Kasumi-1 (cell line): ENCODE data around the gene CHST8.
"Not testable (repeated sequence)": the region's sequence is repeated elsewhere in the genome, so short reads cannot be mapped to it uniquely, and the experiment has no call there.

Source experiments
- DNase-seq, 2 experiments: peaks; one replicate each; lab custom pipeline; 2025; lab: John Stamatoyannopoulos, UW

The CHST8 gene

DNA sequence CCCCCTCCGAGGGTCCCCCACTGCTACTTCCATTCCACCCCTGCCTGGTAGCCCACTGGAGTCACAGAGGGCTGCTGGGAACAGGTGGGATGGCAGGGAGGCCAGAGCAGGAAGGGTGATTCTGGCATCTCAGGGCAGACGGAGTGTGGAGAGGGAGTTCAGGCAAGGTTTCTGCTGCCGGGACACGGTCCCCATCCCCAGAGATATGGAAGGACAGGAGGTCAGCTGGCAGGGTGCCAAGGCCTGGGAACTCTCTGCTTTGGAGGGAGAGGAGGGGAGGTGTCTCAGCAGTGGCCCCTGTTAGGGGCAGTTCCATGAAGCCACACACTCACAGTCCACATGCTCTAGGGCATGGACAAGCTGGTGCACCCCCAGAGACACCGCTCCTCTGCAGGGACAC, 68.1 kb downstream of the CHST8 start:
- no peak for DNase-seq

DNA sequence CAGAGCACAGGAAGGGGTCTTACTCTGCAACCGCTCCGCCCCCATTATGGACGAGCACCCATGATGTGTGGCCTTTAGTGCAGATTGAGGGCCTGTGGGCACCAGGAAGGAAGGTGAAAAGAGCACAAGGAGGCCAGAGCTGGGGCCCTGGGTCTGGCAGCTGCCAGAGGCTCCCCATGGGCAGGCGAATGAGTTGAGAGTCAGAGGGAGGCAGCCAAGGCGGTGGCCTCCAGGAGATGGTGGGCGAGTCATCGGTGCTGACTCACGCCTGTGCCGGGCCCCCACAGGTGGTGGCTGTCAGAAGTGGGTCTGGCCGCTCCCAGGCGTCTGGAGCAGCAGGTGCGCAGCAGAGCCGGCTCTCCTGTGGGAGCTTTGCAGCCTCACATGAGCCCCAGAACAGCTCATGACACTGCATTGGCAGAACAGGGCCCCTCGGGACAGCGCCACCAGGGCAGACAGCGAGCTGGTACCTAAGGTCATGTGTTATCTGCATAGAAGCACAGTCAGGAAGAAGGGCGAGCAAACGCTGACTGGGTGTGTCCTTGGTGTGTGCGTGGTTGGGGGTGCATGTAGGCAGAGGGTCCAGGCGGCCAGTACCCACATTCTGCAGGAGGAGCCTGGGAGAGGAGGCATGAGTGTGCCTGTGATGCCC, 68.8 kb downstream of the CHST8 start:
- DNase-seq: no peak

DNA sequence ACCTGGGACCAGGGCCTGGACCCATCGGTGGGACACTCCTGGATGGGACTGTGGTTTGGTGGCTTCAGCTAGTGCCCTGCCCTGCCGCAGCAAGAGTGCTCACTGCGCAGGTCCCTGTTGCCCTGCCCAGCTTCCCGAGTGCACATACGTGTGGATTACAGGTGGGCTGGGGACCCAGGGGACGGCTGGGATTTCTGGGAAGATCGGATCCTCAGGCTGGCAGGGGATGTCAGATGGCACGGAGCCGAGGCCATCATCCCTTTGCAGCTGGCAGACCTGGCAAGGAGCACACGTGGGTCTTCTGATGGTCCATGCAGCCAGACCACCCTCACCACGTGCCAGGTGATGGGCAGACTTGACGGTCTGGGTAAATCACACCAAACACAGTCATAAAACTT, 69.3 kb downstream of the CHST8 start:
- DNase-seq: no peak

DNA sequence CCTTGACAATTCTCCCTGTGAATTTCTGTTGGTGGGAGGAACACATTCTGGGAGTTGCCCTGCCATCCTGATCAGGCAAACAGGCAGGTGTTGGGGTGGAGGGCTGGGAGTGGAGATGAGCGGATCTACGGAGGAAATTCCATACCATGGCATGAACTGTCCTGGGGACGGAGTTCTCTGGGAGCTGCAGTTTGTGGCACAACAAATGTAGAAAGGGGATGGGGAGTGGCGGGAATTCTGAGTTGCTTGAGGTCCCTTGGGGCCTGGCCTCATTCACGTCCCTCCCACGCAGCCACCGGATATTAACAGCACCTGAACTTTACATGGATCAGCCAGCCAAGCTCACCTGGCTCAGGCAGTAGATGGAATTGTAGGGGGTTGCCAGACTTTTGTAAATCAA, 70.0 kb downstream of the CHST8 start:
- DNase-seq: no peak

DNA sequence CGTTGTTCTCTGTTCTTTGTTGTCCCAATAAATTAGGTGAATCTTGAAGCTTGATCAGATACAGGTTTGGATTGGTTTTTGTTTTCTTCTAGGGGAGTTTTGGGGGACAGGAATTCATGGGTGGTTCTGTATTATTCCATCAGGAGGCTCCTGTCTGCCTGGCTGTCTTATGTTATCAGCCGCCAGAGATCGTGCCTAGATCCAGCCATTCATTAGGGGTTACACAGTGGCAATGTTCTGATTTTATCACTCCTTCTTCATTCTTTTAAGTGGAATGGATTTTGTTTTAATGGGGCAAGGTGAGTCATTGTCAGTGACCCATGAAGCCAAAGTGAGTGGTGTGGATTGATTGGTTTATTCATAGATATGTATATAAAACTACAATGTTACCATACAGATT, 71.9 kb downstream of the CHST8 start:
- DNase-seq: no peak

DNA sequence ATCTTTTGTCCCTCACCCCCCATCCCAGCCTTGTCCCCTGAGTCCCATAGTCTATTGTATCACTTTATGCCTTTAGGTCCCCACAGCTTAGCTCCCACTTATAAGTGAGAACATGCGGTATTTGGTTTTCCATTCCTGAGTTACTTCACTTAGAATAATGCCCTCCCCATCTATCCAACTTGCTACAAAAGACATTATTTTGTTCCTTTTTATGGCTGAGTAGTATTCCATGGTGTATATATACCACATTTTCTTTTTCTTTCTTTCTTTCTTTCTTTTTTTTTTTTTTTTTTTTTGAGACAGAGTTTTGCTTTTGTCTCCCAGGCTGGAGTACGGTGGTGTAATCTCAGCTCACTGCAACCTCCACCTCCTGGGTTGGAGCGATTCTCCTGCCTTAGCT, 73.8 kb downstream of the CHST8 start:
- not testable (repeated sequence) for DNase-seq

DNA sequence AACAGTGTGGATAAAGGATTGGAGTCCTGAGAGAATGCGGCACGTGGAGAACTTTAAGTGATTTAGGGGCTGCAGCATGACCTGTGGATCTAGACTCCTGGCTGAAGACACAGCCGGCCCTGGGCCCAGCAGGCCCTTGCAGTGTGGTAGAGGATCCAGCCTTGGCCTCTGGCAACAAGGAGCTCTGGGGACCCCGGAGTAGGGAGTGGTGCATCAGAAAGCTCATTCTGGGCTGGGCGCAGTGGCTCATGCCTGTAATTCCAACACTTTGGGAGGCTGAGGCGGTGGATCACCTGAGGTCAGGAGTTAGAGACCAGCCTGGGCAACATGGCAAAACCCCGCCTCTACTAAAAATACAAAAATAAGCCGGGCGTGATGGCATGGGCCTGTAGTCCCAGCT, 76.0 kb downstream of the CHST8 start:
- no peak for DNase-seq

DNA sequence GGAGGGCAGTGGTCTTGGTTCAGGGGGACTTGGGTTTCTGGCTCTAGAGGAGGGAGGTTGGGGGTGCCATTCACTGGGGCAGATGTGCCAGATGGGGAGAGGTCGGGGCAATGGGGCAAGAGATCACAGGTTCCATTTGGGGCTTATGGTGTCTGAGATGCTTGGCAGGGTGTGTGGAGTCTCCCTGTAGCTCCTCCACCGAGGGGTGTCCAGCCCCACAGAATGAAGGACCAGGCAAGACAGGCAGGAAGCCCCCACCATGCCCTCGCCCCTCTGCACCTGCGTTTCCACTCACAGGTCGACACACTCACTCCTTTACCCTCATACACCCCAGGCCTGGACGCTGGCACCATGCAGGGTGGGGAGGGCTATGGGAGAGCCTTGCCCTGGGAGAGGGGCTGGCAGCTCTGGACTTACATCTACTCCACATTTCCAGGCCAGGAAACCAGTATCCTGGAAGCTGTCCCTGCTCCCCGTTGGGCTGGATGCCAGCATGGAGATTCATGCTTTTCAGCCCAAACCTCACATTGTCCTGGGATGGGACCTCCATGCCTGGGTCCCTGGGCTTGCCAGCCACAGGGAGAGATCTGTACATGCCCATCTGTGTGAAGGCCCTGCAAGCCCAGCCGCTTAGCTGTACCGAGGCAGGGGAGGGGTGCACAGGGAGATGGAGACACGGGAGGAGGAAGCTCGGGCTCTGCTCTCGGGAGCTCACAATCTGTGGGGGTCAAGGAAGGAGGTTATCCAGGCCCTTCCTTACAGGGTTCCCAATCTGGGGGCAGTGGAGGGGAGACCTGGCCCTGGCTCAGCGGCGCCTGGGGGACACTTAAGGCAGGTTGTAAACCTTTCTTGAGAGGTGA, 77.1 kb downstream of the CHST8 start:
- no peak for DNase-seq

DNA sequence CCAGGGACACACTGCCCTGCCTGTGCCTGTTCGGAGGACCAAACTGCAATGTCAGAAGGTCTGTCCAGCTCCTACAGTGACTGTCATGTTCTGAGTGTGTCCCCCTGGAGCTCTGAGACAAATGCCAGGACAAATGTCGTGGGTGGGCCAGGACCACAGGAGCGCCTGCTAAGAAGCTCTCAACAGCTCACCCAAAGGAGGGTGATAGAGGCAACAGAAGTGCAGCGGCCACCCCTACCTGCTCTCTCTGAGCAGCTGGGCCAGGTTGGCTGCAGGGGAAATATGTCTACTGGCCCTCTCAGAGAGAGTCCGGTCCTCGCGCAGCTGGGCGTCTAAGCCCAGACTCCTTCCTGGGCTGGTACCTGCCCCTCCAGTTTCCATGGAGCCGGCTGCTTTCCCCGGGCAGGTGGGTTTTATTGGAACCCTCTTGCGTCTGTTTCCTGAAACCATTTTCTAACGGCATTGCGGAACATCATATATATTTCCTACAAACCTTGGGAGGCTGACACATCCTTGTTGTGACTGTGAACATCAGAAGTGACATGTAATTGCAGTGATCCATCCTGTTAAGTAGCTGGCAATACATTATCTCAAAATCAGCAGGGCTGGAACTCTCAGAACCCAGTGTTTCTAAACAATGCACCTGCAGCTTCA, 78.1 kb downstream of the CHST8 start:
- no peak for DNase-seq

DNA sequence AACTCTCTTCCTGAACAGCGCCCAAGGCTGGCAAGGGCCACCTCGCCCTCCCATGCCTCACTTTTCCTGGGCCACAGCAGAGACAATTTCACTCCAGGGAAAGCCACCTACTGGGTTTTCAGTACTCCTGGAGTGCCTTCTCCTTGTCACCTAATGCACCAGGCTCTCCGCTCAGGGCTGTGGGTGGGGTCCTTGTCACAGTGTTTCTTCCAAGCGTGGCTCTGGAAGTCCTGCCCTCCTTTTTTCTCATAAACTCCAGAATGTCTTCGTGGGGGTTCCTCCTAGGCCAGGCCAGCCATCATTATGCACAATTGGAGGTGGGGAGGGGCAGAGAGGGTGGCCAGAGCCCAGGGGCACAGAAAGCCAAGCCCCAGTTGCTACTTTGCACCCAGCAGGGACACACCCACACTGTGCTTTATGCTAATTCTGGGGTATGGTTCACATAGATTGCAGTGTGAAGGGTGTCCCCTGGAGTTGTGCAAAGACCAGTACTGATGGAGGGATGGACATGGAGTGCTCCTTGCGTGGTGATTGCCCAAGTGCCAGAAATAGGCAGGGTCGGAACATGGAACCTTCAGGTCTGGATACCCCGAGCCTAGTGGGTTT, 78.8 kb downstream of the CHST8 start:
- no peak for DNase-seq

DNA sequence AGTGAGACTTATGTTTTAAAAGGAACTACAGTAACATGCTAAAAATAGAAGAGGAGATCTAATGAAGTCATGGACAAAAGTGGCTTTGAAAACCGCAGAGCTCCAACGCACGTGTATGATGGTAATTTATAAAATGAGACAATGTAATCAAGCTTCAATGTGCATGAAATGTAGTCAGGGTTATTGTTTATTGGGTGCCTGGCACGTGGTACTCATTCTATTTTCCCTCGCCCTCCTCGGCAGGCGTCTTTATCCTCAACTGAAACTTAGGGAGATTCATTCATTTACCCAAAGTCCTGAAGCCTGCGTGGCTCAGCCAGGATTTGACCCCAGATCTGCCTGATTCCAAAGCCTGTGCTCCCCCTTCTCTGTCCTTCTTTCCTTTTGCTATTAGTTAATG, 79.8 kb downstream of the CHST8 start:
- no peak for DNase-seq

DNA sequence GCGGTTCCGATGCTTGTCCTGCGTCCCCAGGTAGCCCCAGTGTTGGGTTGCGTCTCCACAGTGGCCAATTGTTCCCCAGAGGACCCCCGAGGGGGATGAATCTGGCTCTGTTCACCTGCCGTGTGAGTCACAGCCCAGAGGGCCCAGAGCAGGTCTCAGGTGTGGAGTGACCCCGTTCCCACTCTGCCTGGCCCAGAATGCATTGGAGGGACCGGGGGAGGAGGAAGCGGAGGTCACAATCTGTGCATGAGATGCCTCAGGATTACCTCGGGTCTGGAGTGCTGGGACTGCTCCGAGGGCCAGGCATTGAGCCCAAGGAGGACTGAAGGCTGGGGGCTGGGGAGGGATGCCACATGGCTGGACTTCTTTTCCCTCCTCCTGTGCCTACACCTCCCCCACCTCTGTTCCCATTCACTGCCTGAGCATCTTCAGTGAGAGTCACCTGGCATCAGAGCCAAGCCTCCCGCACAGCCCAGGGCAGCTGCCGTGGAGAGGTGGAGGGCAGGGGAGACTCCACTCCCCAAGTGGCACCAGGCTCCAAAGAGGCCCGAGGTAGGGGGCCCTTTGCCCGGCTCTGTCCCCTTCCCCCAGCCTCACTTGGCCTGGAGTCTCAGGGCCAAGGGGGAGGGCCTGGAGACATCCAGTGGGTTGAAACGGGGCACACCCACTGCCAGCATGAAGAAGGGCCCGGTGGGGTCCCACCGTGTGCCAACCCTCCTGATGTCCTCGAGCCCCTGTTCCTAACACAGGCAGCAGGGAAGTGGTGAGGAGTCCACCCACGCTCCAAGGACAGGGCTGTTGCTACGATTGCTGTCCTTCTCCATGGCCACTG, 81.1 kb downstream of the CHST8 start:
- DNase-seq: no peak

DNA sequence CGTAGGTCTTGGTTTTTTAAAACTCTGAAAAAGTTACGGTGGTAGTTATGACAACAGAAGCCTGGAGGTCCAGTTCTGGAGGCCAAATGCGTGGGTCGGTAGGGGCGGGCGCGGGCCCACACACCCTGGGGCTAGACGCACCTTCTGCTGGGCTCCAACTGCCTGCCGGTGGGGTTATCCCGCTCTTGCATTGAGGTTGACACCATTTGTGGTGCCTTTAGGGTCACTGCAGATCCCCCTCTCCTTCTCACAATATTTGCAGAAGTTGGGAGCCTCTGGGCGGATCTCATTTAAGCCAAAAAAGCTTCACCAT, 81.6 kb downstream of the CHST8 start:
- no peak for DNase-seq

DNA sequence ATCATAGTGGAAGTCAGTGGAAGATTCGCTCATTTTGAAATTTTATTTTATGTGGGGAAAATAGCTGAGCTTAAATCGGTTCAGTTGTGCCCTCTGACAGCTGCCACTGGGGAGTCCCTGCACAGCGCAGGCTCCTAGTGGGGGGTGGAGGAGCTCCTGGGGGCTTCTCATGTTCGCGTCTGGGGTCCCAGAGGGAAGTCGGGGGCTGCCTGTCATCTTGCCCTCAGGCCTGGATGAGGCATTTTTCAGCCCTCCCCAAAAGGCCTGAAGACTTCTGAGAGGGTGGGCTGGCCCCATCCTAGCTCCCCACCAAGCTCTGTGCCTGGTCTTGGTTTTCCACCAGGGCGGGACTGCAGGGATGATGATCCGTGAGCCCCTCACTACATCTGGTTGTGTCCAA, 82.1 kb downstream of the CHST8 start:
- DNase-seq: no peak

DNA sequence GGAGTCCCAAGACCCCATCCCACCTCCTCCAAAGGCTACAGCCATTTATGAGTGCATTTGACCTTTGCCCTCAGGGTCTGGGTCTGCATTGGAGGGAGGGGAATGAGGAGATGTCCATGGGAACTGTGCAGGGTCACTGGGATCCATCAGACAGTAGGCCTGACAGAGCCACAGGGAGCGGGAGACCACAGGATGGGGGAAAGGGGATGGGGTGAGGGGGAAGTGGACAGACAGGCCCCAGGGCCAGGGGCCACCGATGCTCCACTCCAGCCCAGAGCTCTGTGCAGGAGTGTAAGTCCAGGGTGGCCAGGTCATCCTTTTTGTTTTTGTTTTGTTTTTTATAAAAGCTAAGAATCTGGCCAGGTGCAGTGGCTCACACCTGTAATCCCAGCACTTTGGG, 82.5 kb downstream of the CHST8 start:
- DNase-seq: no peak

DNA sequence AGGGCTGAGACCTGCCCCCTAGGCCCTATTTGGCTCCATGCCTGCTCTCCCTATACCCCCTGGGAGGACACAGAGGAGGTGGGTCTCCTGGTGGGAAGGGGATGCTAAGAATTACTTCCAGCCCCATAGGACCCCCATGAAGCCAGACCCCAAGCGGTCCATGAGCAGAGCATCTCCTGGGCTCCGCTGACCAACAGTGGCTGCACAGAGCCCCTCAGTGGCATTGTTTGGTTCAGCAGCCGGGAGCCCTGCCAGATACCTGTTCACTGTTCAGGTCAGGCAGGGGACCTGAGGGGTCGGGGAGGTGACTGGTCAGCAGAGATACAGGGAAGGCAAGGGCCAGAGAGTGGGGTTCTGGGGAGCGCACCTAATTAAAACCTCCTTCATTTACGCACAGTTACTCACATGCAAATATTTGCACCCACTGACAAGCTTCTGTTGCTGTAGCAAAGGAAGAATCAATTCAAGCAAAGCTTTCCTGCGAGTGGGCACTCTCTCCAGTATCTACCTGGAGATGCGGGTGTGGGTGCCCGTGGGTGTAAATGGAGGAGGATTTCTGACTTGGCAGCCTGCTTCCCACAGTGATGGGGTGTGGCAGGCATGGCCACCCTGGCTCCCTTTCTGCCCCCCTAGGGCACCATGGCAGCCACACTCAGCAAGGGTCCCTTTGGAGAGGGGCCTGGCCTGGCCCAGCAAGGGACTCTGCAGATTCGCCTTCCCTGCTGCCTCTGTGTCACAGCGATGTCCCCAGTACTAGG, 83.5 kb downstream of the CHST8 start:
- DNase-seq: no peak

DNA sequence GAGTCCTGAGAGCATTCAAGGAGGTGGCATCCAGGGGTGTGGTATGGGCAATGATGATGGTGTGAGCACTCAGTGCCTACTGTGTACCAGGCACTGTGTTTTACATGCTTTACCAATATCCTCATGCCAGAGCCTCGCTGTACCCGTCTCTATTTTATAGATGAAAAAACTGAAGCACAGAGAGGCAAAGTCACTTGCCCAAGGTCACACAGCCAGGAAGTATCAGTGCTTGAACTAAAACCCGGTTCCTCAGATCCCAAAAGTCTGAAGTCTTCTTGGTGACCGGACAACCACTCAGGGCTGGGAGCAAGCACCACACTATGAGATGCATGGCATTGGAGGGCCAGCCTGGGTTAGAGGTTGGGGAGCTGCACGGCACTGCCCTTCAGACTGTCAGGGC, 84.1 kb downstream of the CHST8 start:
- DNase-seq: no peak

DNA sequence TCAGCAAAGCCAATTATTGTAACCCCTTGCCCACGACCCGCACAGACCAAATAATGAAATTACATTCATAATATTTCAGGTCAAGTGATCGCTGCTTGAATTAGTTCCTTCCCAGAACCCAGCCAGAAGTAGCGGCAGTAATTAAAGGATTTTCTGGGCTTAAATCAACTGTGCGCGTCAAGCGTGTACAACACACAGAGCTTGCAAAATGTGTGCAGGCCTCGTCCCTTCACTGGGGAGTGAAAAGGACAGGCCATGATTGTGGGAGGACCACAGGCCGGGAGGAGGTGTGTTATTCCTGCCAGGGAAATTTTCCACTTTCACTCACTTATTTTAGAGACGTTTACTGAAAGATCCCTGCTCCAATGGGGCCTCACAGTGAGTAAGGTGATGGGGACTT, 84.9 kb downstream of the CHST8 start:
- no peak for DNase-seq

DNA sequence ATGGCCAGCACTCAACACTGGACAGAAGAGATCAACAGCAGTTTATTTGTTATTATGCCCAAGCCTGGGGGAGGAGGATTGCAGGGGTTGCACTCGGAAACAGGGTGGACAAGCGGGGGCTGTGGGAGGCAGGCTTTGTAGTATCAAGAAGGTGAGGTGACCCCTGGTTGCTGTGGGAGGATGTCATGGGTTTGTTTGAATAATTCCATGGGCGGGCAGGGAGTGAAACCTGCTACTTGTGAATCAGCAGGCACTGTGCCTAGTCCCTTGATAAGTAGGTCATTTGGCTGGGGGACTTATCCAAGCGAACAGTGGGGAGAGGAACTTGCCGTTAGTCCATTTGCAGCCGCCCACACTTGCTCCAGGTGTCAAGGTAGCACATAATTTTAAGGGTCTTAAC, 90.5 kb downstream of the CHST8 start:
- DNase-seq: no peak

DNA sequence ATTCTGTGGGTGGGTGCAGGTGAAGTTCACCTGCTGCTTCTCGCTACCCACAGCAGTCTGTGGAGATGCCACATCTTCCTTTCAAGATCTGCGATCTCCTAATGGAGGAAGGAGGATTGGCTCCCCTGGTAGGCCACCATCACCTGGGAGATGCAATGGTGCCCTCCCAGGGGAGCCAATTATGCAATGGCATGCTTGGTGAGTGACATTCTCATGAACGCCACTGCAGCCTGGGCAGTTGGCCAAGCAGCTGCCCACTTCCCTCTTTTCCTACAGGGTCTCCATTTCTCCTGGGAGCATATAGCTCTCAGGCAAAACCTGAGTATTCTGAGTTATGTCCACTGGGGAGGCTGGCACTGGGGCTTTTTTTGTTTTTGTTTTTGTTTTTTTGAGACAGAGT, 91.4 kb downstream of the CHST8 start:
- no peak for DNase-seq

DNA sequence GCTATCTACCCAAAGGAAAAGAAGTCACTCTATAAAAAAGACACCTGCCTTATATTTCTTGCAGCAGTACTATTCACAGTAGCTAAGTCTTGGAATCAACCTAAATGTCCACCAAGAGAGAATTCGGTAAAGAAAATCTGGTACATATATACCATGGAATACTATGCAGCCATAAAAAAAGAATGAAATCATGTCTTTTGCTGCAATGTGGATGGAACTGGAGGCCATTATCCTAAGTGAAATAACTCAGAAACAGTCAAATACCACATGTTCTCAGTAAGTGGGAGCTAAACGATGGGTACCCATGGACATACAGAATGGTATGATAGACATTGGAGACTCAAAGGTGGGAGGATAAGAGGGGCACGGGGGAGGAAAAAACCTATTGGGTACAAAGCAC, 92.4 kb downstream of the CHST8 start:
- DNase-seq: no peak
